Endodermal cell (in vitro differentiated cells): ENCODE measurements around the gene MORC1. TPM values are rescaled to one million over a fixed set of nuclear protein-coding genes. Genes with fewer than 3 reads are reported as not detected.

Experiments
- DNase-seq: peaks from one replicate; pipeline ENCODE4 v3.0.0-alpha.2; 2017
- H3K27ac ChIP-seq: 2 replicates; pipeline ENCODE4 v1.5.1; 2013; ENCODE audit warnings: mild to moderate bottlenecking, low read depth, low read length, moderate library complexity
- H3K27me3 ChIP-seq: 2 replicates; pipeline ENCODE4 v1.6.1; 2013; ENCODE audit warnings: mild to moderate bottlenecking, low read length, moderate library complexity; ENCODE audit not compliant: insufficient read depth, control insufficient read depth, poor library complexity, severe bottlenecking
- H3K36me3 ChIP-seq: 2 replicates; pipeline ENCODE4 v1.7.0; 2013; ENCODE audit warnings: mild to moderate bottlenecking, low read length, moderate library complexity; ENCODE audit not compliant: control insufficient read depth, insufficient read depth
- H3K4me1 ChIP-seq: one replicate; pipeline ENCODE4 v1.7.0; 2013; ENCODE audit warnings: low read length; ENCODE audit not compliant: control insufficient read depth, insufficient read depth
- H3K4me3 ChIP-seq: 2 replicates; pipeline ENCODE4 v1.5.1; 2013; ENCODE audit warnings: mild to moderate bottlenecking, low read length, moderate library complexity
- H3K9ac ChIP-seq: 2 replicates; pipeline ENCODE4 v1.6.1; 2013; ENCODE audit warnings: mild to moderate bottlenecking, low read length, moderate library complexity; ENCODE audit not compliant: poor library complexity, severe bottlenecking; ENCODE audit errors: extremely low read depth
- H3K9me3 ChIP-seq: 2 replicates; pipeline ENCODE4 v1.6.1; 2013; ENCODE audit warnings: mild to moderate bottlenecking, low read length, moderate library complexity; ENCODE audit not compliant: control insufficient read depth
- H3K27ac Mint-ChIP-seq: 2 replicates; pipeline ENCODE4 v1.8.0; 2020; ENCODE audit warnings: mixed read lengths
- H3K27me3 Mint-ChIP-seq: 2 replicates; pipeline ENCODE4 v1.8.0; 2021; ENCODE audit warnings: mild to moderate bottlenecking, mixed read lengths; ENCODE audit not compliant: insufficient read depth
- H3K36me3 Mint-ChIP-seq: 2 replicates; pipeline ENCODE4 v1.8.0; 2020; ENCODE audit warnings: low read depth, mixed read lengths
- H3K4me1 Mint-ChIP-seq: 2 replicates; pipeline ENCODE4 v1.8.0; 2020; ENCODE audit warnings: mixed read lengths
- H3K4me3 Mint-ChIP-seq: 2 replicates; pipeline ENCODE4 v1.8.0; 2020; ENCODE audit warnings: mild to moderate bottlenecking, moderate library complexity, mixed read lengths
- H3K9me3 Mint-ChIP-seq: 2 replicates; pipeline ENCODE4 v1.8.0; 2020; ENCODE audit warnings: mild to moderate bottlenecking, mixed read lengths
- CTCF ChIP-seq: fragments of 200-600 bp; sonication (generic); conservative IDR thresholded peaks from 2 replicates; pipeline ENCODE4 v1.5.0; 2021; ENCODE audit warnings: antibody characterized with exemption, mild to moderate bottlenecking
- WGBS, 2 experiments: methylation state at CpG; one replicate each; pipeline versions ENCODE4 v1.1.5 to v1.1.7; 2013; ENCODE audit warnings: missing lambda C conversion rate in 2 of 2, mixed read lengths in 1 of 2; ENCODE audit not compliant: insufficient coverage in 1 of 2, insufficient read length in 1 of 2; 5-methylcytosine and 5-hydroxymethylcytosine counted together
- total RNA-seq, 2 donors: library from RNA; stranded (reverse); fragmentation: NEBNext Ultra II Directional in 1 of 2; extraction: Animal tissue kit (Norgen Biotek cat#: 25700) in 1 of 2; gene quantifications; 2 replicates in 1 of 2; 3 replicates in 1 of 2; pipeline ENCODE4 v1.2.1, GENCODE V29; 2021

The MORC1 gene
- total RNA-seq, 2 donors from 2014 or later, result not detected

GRCh38 chr3:108936924-108937689, 180.8 kb downstream of the MORC1 start:
- no peak overlapping the region for H3K4me3 Mint-ChIP-seq
- DNase-seq, result no peak
- no peaks in the 10 kb centered on the region for H3K27me3 Mint-ChIP-seq
- no peaks in the 10 kb centered on the region for H3K36me3 Mint-ChIP-seq
- H3K27ac ChIP-seq, result no peak overlapping the region
- H3K27ac Mint-ChIP-seq, result no peak overlapping the region
- no peaks in the 10 kb centered on the region for H3K9me3 ChIP-seq
- H3K9ac ChIP-seq, result no peak overlapping the region
- H3K36me3 ChIP-seq, result no peaks in the 10 kb centered on the region
- H3K9me3 Mint-ChIP-seq, result peaks cover 2% of the 10 kb centered on the region
- no peaks in the 10 kb centered on the region for H3K27me3 ChIP-seq
- WGBS, 2 experiments, result 82% methylated on average over 7 of the region's 8 CpGs; no CpG with 5 or more reads in 1 of the 2 experiments
- H3K4me1 Mint-ChIP-seq, result no peaks in the 10 kb centered on the region
- H3K4me3 ChIP-seq, result no peak overlapping the region
- no peaks in the 10 kb centered on the region for H3K4me1 ChIP-seq
- no peak for TF ChIP-seq CTCF

GRCh38 chr3:108931035-108931434, 186.9 kb downstream of the MORC1 start:
- no peaks in the 10 kb centered on the region for H3K4me1 Mint-ChIP-seq
- Histone ChIP-seq H3K4me3 (no peak overlapping the region), H3K9me3 (no peaks in the 10 kb centered on the region), H3K27ac (no peak overlapping the region), H3K27me3 (no peaks in the 10 kb centered on the region), H3K4me1 (no peaks in the 10 kb centered on the region), H3K9ac (no peak overlapping the region), H3K36me3 (no peaks in the 10 kb centered on the region)
- H3K36me3 Mint-ChIP-seq, result no peaks in the 10 kb centered on the region
- no peak overlapping the region for H3K27ac Mint-ChIP-seq
- no peak overlapping the region for H3K4me3 Mint-ChIP-seq
- DNase-seq, result no peak
- no peak for TF ChIP-seq CTCF
- peaks cover 2% of the 10 kb centered on the region for H3K9me3 Mint-ChIP-seq
- no peaks in the 10 kb centered on the region for H3K27me3 Mint-ChIP-seq

GRCh38 chr3:108918866-108919265, 199.1 kb downstream of the MORC1 start:
- Mint-ChIP-seq H3K9me3 (no peaks in the 10 kb centered on the region), H3K27ac (no peak overlapping the region), H3K27me3 (no peaks in the 10 kb centered on the region), H3K4me1 (no peaks in the 10 kb centered on the region), H3K36me3 (no peaks in the 10 kb centered on the region), H3K4me3 (no peak overlapping the region)
- Histone ChIP-seq H3K27ac (no peak overlapping the region), H3K9me3 (no peaks in the 10 kb centered on the region), H3K4me3 (no peak overlapping the region), H3K9ac (no peak overlapping the region), H3K4me1 (no peaks in the 10 kb centered on the region), H3K27me3 (no peaks in the 10 kb centered on the region), H3K36me3 (no peaks in the 10 kb centered on the region)
- no peak for TF ChIP-seq CTCF
- DNase-seq, result no peak
- WGBS, 2 experiments, result 100% methylated on average over 2 of the region's 3 CpGs; no CpG with 5 or more reads in 1 of the 2 experiments
